GM12878 (cell line): Measurements from ENCODE around the gene DNAH8. TPM values are rescaled to one million over a fixed set of nuclear protein-coding genes. Genes with fewer than 3 reads are reported as not detected.

Experiments
- ATAC-seq: fragments of 200-7000 bp; cut with Tn5 transposase; 3 replicates; pipeline ENCODE4 v1.9.1; 2020; ENCODE audit warnings: mild to moderate bottlenecking, moderate library complexity
- BruUV-seq: library from RNA; stranded (reverse); fragments of 400-500 nt; replicated peaks from 2 replicates; lab custom pipeline; 2021; lab: Mats Ljungman, UMichigan
- CTCF ChIA-PET: fragments of 300-600 bp; sonication (Branson Sonifier 250); formaldehyde crosslinking; extraction: SDS; loops from one replicate; lab custom pipeline; 2021; ENCODE audit warnings: inconsistent platforms; lab: Yijun Ruan, JAX
- POLR2A ChIA-PET: fragments of 350-600 bp; formaldehyde crosslinking; extraction: SDS; loops from one replicate; lab custom pipeline; 2021; ENCODE audit warnings: inconsistent platforms; lab: Charles Lee
- RAD21 ChIA-PET: fragments of 300-600 bp; sonication (Branson Sonifier 250); formaldehyde crosslinking; loops from one replicate; lab custom pipeline; 2023; ENCODE audit warnings: antibody characterized with exemption; ENCODE audit not compliant: unreplicated experiment; lab: Charles Lee
- SMC1A ChIA-PET: fragments of 300-600 bp; sonication (Branson Sonifier 250); formaldehyde crosslinking; loops from one replicate; lab custom pipeline; 2023; ENCODE audit not compliant: unreplicated experiment, uncharacterized antibody; lab: Charles Lee
- DNase-seq: peaks from one replicate; pipeline ENCODE4 v3.0.0-alpha.2; 2011; ENCODE audit warnings: low read depth, low spot score
- FAIRE-seq: peaks from 3 replicates; lab custom pipeline; 2011; peaks lifted over from hg19 to GRCh38; lab: Jason Lieb, UNC
- H2AFZ ChIP-seq: 2 replicates; pipeline ENCODE4 v1.6.0; 2011; ENCODE audit warnings: low read depth, low read length, control low read depth; ENCODE audit not compliant: control insufficient read depth
- H3K27ac ChIP-seq: 2 replicates; pipeline ENCODE4 v1.5.1; 2011; ENCODE audit warnings: control low read depth; ENCODE audit not compliant: control insufficient read depth, insufficient read depth
- H3K27me3 ChIP-seq, 2 experiments: replicated peaks in 1 of 2; 2 replicates each; pipeline versions ENCODE4 v1.6.0 to v1.6.1; 2011; ENCODE audit warnings: low read length in 1 of 2; ENCODE audit not compliant: control insufficient read depth in 2 of 2, insufficient read depth in 2 of 2
- H3K36me3 ChIP-seq, 2 experiments: 2 replicates each; pipeline ENCODE4 v1.5.1; 2011; ENCODE audit warnings: low read length in 1 of 2; ENCODE audit not compliant: control insufficient read depth in 2 of 2, insufficient read depth in 2 of 2
- H3K4me1 ChIP-seq: 2 replicates; pipeline ENCODE4 v1.6.1; 2011; ENCODE audit warnings: mild to moderate bottlenecking, low read length, moderate library complexity, mixed read lengths; ENCODE audit not compliant: control insufficient read depth, insufficient read depth
- H3K4me2 ChIP-seq: 2 replicates; pipeline ENCODE4 v1.6.0; 2011; ENCODE audit warnings: control low read depth; ENCODE audit not compliant: control insufficient read depth, insufficient read depth
- H3K4me3 ChIP-seq: fragments of 200-600 bp; sonication (generic); 2 replicates; pipeline ENCODE4 v1.5.1; 2016
- H3K79me2 ChIP-seq: 2 replicates; pipeline ENCODE4 v1.6.0; 2011; ENCODE audit warnings: low read length; ENCODE audit not compliant: control insufficient read depth, insufficient read depth
- H3K9ac ChIP-seq: 2 replicates; pipeline ENCODE4 v1.8.0; 2011; ENCODE audit warnings: low read length, control low read depth, mixed read lengths; ENCODE audit not compliant: control insufficient read depth, insufficient read depth
- H3K9me3 ChIP-seq: replicated peaks from 3 replicates; pipeline ENCODE4 v1.5.1; 2011; ENCODE audit warnings: mild to moderate bottlenecking, low read length; ENCODE audit not compliant: control insufficient read depth, insufficient read depth
- H4K20me1 ChIP-seq: 2 replicates; pipeline ENCODE4 v1.6.0; 2011; ENCODE audit not compliant: control insufficient read depth, insufficient read depth
- DPF2 ChIP-seq: fragments of 450-650 bp; IDR thresholded peaks from 2 replicates; pipeline ENCODE4 v1.6.1; 2017; ENCODE audit warnings: mild to moderate bottlenecking
- EGR1 ChIP-seq, 2 experiments: IDR thresholded peaks; 1 replicate in 1 of 2; 2 replicates in 1 of 2; pipeline ENCODE4 v1.6.1; 2011 to 2012; ENCODE audit warnings: low read depth in 2 of 2, low read length in 2 of 2, borderline replicate concordance in 1 of 2, mild to moderate bottlenecking in 1 of 2, moderate library complexity in 1 of 2
- GATAD2B ChIP-seq: fragments of 450-650 bp; conservative IDR thresholded peaks from 2 replicates; pipeline ENCODE4 v1.6.1; 2017; ENCODE audit warnings: low read depth, mild to moderate bottlenecking, moderate library complexity
- KDM1A ChIP-seq: fragments of 200-600 bp; sonication (generic); IDR thresholded peaks from 2 replicates; pipeline ENCODE4 v1.6.1; 2016; ENCODE audit warnings: borderline replicate concordance
- MTA2 ChIP-seq: fragments of 450-650 bp; IDR thresholded peaks from 2 replicates; pipeline ENCODE4 v1.6.1; 2016; ENCODE audit warnings: low read depth, mild to moderate bottlenecking, moderate library complexity
- MYC ChIP-seq: IDR thresholded peaks from 2 replicates; pipeline ENCODE4 v1.6.1; 2011; ENCODE audit warnings: mild to moderate bottlenecking, low read length, moderate library complexity, inconsistent platforms; ENCODE audit not compliant: insufficient read depth, insufficient replicate concordance, insufficient read length, severe bottlenecking
- RAD51 ChIP-seq: fragments of 450-650 bp; IDR thresholded peaks from 2 replicates; pipeline ENCODE4 v1.6.1; 2016; ENCODE audit warnings: moderate library complexity, mild to moderate bottlenecking, inconsistent platforms
- RBBP5 ChIP-seq: fragments of 200-600 bp; sonication (generic); conservative IDR thresholded peaks from 2 replicates; pipeline ENCODE4 v1.6.1; 2016
- SMAD5 ChIP-seq: IDR thresholded peaks from 2 replicates; pipeline ENCODE4 v1.6.1; 2016; ENCODE audit warnings: antibody characterized with exemption, low read depth
- SRF ChIP-seq, 2 experiments: IDR thresholded peaks; 2 replicates each; pipeline ENCODE4 v1.6.1; 2011; ENCODE audit warnings: low read depth in 2 of 2, low read length in 2 of 2, mild to moderate bottlenecking in 1 of 2, moderate library complexity in 1 of 2
- YY1 ChIP-seq: IDR thresholded peaks from 2 replicates; pipeline ENCODE4 v1.6.1; 2011; ENCODE audit warnings: low read depth, mild to moderate bottlenecking, low read length
- ZNF274 ChIP-seq: IDR thresholded peaks from one replicate; pipeline ENCODE4 v1.8.0; 2011; ENCODE audit not compliant: insufficient read length, insufficient read depth
- WGBS: methylation state at CpG from one replicate; pipeline ENCODE4 v1.1.6; 2016; ENCODE audit warnings: low lambda C conversion rate; ENCODE audit not compliant: insufficient replicate concordance, insufficient coverage; ENCODE audit errors: missing lambda C conversion rate; 5-methylcytosine and 5-hydroxymethylcytosine counted together
- in situ Hi-C: fragments of 300-500 bp; cut with MboI; formaldehyde crosslinking; loops from 9 replicates; pipeline ENCODE4 v1.14.3; 2018; ENCODE audit warnings: mixed read lengths
- intact Hi-C: fragments of 100-400 bp; cut with micrococcal nuclease; formaldehyde crosslinking; loops from one replicate; pipeline ENCODE4 v1.14.2; 2022; ENCODE audit not compliant: unreplicated experiment
- polyA plus RNA-seq, 11 experiments: library from polyadenylated mRNA; depleted of rRNA in 4 of 11; unstranded in 6 of 11; stranded (reverse) in 5 of 11; fragments of >200 nt; fragmentation: Nextera tagmentation in 4 of 11; fragmentation: Illumina TruSeq in 1 of 11; extraction: Ambion mirVana in 4 of 11; extraction: Trizol in 1 of 11; gene quantifications; 1 replicate in 1 of 11; 2 replicates in 10 of 11; pipeline versions ENCODE4 v1.2.1 to v1.2.3, GENCODE V29; 2011 to 2016; ENCODE audit warnings: inconsistent platforms in 2 of 11, missing spikeins in 2 of 11, low read depth in 1 of 11
- total RNA-seq, 4 experiments: library from RNA; depleted of rRNA in 3 of 4; stranded (reverse); fragments of >200 nt in 3 of 4; fragmentation: Illumina TruSeq in 1 of 4; extraction: Trizol in 1 of 4; gene quantifications; 2 replicates each; pipeline versions ENCODE4 v1.2.1 to v1.2.3, GENCODE V29; 2013 to 2021

DNAH8 gene
- total and polyA plus RNA-seq, 10 of the 15 experiments (the other 5 are each of a cell fraction or from before 2014, with no cell fraction given): 0.02 to 0.34 (median 0.10) TPM; not detected in 3

- Histone ChIP-seq H3K9ac (no peak overlapping the region), H4K20me1 (no peaks in the 10 kb centered on the region), H3K9me3 (no peaks in the 10 kb centered on the region), H3K4me1 (no peaks in the 10 kb centered on the region), H3K4me3 (no peak overlapping the region), H3K4me2 (no peak overlapping the region), H3K27ac (no peak overlapping the region), H3K79me2 (no peaks in the 10 kb centered on the region), H3K27me3 (no peaks in the 10 kb centered on the region; a peak in 1 of 4 replicates), H2AFZ (no peak overlapping the region), H3K36me3 (no peaks in the 10 kb centered on the region)
- FAIRE-seq: no peak
- intact Hi-C loops: no loop called here
- RAD21 ChIA-PET: no interaction called here
- WGBS: 75% methylated on average over 7 of the region's 7 CpGs
- BruUV-seq: no TSS peak
- SMC1A ChIA-PET: no interaction called here
- in situ Hi-C loops: loop anchor here (5.0 kb wide), 1 partner anchor 328 kb away; no protein-coding TSS in a partner anchor
- ATAC-seq: no peak
- no peak for DNase-seq
- POLR2A ChIA-PET: no interaction called here
- CTCF ChIA-PET: interaction anchor here (1.1 to 3.2 kb wide), 5 partner anchors 12 to 328 kb away, joined by 3 to 12 read pairs (median 4); no protein-coding TSS in a partner anchor
- TF ChIP-seq DPF2 (no peak), RBBP5 (no peak), YY1 (no peak), SMAD5 (no peak), MYC (no peak), SRF (IDR thresholded peaks at IDR 0.05; ENCODE audit: low read depth in 2 of 2, low read length in 2 of 2) (no peak), ZNF274 (no peak), MTA2 (no peak), KDM1A (no peak), EGR1 (IDR thresholded peaks at IDR 0.05; ENCODE audit: borderline replicate concordance in 1 of 2, low read depth in 2 of 2, low read length in 2 of 2) (no peak), RAD51 (no peak), GATAD2B (no peak)
These were observed 259.5 kb downstream of the DNAH8 start for GRCh38 chr6:38974389-38975151.
